Neuron (in vitro differentiated cells): ENCODE data around the gene CMTR1.
A peak's percentile ranks its signal among the peaks of the same experiment; 100 is the strongest.
"Not testable (repeated sequence)": the region's sequence is repeated elsewhere in the genome, so short reads cannot be mapped to it uniquely, and the experiment has no call there.

ENCODE experiments used
- H2AFZ ChIP-seq: one replicate; pipeline ENCODE4 v1.6.1; 2013; ENCODE audit warnings: low read depth, mild to moderate bottlenecking, inconsistent platforms, low read length, moderate library complexity
- H3K27me3 ChIP-seq: one replicate; pipeline ENCODE4 v1.6.1; 2013; ENCODE audit warnings: low read length; ENCODE audit not compliant: insufficient read depth
- H3K36me3 ChIP-seq: one replicate; pipeline ENCODE4 v1.6.1; 2013; ENCODE audit warnings: low read length; ENCODE audit not compliant: insufficient read depth
- H3K4me1 ChIP-seq: one replicate; pipeline ENCODE4 v1.6.1; 2013; ENCODE audit warnings: low read length; ENCODE audit not compliant: insufficient read depth
- H3K4me3 ChIP-seq: 2 replicates; pipeline ENCODE4 v1.5.1; 2013; ENCODE audit warnings: mild to moderate bottlenecking, low read length, moderate library complexity
- H3K9me3 ChIP-seq: one replicate; pipeline ENCODE4 v1.6.1; 2013; ENCODE audit warnings: low read length

The CMTR1 gene

DNA sequence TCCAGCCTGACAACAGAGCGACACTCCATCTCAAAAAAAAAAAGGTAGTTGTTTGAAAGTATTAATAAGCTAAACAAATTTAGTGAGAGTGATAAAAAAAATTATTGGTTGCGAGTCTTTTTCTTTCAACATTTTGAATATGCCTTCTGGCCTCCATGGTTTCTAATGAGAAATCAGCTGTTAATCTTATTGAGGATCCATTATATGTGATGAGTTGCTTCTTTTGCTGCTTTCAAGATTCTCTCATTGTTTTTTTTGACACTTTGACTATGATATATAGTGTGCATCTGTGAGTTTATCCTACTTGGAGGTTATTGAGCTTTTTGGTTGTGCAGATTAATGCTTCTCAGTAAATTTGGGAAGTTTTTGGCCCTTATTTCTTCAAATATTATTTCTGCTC is 15.6 kb upstream of the CMTR1 start:
- no peak overlapping the region for H3K4me3 ChIP-seq
- no peaks in the 10 kb centered on the region for H3K4me1 ChIP-seq
- no peaks in the 10 kb centered on the region for H3K36me3 ChIP-seq
- H3K9me3 ChIP-seq = no peaks in the 10 kb centered on the region
- no peaks in the 10 kb centered on the region for H3K27me3 ChIP-seq
- H2AFZ ChIP-seq = no peak overlapping the region

DNA sequence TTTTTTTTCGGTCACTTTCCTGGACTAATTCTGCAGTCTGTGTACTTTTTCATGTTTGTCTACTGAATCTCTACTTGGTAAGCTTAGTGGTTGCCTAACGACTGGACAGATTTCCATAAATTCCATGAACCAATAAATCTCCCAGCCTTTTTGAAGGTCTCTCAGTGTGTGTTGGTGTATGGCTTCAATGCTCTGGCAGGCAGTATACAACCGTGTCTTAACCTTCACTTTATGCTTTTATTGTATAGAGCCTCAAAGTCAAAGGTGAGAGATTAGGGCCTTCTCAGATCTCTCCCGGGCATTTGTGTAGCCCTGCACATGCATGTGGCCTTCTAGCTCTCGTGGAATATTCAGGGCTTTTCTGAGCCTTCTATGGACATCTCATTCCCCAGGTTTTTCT is 14.3 kb upstream of the CMTR1 start:
- no peak overlapping the region for H3K4me3 ChIP-seq
- no peaks in the 10 kb centered on the region for H3K36me3 ChIP-seq
- no peaks in the 10 kb centered on the region for H3K4me1 ChIP-seq
- no peaks in the 10 kb centered on the region for H3K27me3 ChIP-seq
- no peak overlapping the region for H2AFZ ChIP-seq
- H3K9me3 ChIP-seq = no peaks in the 10 kb centered on the region

DNA sequence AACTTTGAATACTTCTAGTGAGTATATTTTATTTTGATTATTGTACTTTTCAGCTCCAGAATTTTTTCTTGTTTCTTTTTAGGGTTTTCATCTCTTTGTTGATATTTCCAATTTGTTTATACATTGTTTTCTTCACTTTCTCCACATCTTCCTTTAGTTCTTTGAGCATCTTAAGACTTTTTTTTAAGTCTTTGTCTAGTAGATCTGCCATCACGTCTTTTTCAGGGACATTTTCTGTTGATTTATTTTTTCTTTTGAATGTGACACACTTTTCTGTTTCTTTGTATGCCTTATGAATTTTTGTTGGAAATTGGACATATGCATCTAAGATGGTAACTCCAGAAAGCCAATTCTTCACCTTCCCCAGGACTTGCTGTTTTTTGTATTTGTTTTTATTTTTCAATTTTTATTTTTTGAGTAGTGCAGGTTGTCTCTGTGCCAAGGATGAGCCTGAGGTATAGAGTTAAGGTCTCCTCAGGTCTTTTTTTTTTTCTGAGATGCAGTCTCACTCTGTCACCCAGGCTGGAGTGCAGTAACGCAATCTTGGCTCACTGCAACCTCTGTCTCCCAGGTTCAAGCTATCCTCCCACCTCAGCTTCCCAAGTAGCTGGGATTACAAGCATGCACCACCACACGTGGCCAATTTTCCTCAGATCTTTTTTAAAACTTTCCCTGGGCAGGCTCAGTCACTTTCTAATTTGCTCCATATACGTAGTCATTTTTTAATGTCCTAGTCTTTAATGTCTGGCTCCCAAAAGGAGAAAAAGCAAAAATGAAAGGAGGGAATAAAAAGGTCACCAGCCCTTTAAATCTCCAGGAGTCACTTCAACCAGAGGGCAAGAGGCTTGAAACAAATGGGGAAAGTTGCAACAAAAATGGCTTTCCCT is 6.7 kb upstream of the CMTR1 start:
- no peaks in the 10 kb centered on the region for H3K9me3 ChIP-seq
- H3K4me1 ChIP-seq = no peaks in the 10 kb centered on the region
- H3K4me3 ChIP-seq = no peak overlapping the region
- H3K36me3 ChIP-seq = no peaks in the 10 kb centered on the region
- H3K27me3 ChIP-seq = no peaks in the 10 kb centered on the region
- no peak overlapping the region for H2AFZ ChIP-seq

DNA sequence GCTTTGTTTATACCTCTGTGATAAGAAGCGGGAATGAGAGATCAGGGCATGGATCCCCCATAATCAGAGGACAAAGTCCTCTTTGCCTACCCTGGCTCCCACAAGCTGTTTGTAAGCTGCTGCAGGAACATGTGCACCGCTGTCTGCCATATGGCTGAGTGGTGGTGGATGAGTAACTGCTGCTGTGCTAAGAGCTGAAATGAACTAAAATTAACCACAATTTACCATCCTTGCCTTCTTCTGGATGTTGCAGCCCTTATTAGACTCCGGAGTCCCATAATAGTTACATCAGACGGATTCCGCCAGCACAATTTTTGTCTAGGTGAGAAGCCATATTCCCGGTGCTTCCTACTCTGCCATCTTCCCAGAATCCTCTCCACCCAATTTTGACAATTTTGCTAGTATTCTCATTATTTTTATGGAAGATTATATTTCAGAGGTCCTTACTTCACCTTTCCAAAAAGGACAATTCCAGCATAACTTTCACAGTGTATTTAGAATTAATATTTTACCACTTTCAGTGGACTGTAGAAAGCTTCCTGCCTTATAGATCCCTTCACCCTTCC is 6.0 kb upstream of the CMTR1 start:
- no peaks in the 10 kb centered on the region for H3K27me3 ChIP-seq
- H2AFZ ChIP-seq = no peak overlapping the region
- no peak overlapping the region for H3K4me3 ChIP-seq
- H3K4me1 ChIP-seq = no peaks in the 10 kb centered on the region
- no peaks in the 10 kb centered on the region for H3K9me3 ChIP-seq
- H3K36me3 ChIP-seq = no peaks in the 10 kb centered on the region

DNA sequence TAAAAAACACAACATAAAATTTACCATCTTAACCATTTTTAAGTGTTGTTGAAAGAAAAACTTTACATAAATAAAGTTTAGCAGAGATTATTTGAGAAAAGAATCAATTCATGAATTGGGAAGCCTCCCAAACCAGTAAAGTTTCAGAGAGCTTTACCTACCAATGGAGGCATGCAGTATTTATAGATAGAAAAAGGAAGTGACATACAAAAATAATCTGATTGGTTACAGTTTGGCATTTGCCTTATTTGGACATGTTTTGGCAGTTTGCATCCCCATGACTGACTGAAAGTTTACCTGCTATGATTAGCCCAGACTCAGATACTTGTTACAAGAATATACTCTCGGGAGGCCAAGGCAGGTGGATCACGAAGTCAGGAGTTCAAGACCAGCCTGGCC is 3.7 kb upstream of the CMTR1 start:
- no peak overlapping the region for H2AFZ ChIP-seq
- peaks cover 14% of the 10 kb centered on the region for H3K4me1 ChIP-seq

DNA sequence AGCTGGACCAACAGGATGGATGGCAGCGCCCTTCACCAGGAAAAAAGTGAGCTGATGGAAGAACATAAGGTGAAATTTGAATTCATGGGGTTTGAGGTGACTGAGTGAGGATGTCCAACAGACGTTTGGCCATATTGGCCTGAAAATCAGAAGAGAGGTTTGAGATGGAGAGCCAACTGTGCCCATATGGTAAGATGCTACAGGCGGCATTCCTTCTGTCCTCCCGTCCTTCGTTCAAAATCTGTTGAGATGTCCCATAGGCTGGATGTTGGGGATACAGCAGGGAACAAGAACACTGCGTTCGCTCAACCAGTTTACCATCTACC is 468 bp upstream of the CMTR1 start:
- Histone ChIP-seq H2AFZ (peak overlapping the region; percentile 60), H3K36me3 (peaks cover 16% of the 10 kb centered on the region), H3K9me3 (no peaks in the 10 kb centered on the region), H3K4me1 (peaks cover 16% of the 10 kb centered on the region), H3K4me3 (peak overlapping the region; percentile 67), H3K27me3 (no peaks in the 10 kb centered on the region)

More for the DNA sequence above, 3.7 kb upstream of the CMTR1 start:
- no peaks in the 10 kb centered on the region for H3K27me3 ChIP-seq
- no peaks in the 10 kb centered on the region for H3K36me3 ChIP-seq
- no peaks in the 10 kb centered on the region for H3K9me3 ChIP-seq
- H3K4me3 ChIP-seq = no peak overlapping the region

DNA sequence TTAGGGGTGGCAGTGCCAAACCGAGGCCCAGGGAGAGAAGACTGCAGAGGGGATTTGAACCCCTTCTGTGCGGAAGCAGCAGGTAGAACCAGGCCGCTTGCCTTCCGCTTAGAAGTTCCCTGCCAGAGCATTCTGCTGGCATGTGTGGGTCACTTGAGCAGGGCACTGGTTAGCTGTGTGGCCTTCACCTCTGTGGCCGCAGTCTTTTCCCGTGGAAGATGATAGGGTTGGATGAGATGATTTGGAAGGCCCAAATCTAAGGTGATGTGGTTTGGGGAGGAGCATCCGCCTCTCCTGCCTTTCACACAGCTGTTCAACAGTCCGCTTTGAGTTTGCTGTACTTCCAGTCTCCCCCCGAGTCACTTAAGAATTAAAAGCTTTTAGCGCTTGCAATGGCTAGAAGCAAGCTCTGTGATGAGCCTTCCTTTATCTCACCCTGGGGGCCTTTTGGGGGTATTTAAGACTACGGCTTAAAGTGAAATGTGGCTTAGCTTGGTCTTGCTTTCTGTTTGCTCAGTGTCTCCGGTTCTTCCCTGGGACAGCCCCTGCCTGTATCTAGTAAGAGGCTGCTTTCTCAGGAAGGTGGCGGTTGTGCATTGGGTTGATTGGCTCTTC is 743 bp downstream of the CMTR1 start:
- peak overlapping the region; percentile 60 for H2AFZ ChIP-seq
- H3K4me3 ChIP-seq = peak overlapping the region; percentile 67

DNA sequence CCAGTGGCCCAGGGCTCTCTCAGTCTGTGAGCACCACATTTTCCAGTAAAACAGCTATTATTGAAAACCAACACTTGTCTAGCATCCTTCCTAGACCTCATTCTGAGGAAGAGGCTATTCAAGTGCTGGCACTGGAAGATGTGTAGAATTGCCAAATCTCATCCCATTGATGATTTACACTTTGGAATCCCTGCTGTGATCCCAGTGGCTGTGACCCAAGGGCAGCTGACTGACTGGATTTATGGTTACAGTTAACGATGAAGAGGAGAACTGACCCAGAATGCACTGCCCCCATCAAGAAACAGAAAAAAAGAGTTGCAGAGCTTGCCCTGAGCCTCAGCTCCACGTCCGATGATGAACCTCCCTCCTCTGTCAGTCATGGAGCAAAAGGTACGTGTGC is 2.4 kb downstream of the CMTR1 start:
- H3K27me3 ChIP-seq = no peaks in the 10 kb centered on the region
- H2AFZ ChIP-seq = no peak overlapping the region
- H3K9me3 ChIP-seq = no peaks in the 10 kb centered on the region
- H3K36me3 ChIP-seq = peaks cover 20% of the 10 kb centered on the region
- H3K4me1 ChIP-seq = peaks cover 16% of the 10 kb centered on the region
- H3K4me3 ChIP-seq = no peak overlapping the region

More for the DNA sequence above, 743 bp downstream of the CMTR1 start:
- Histone ChIP-seq H3K4me1 (peaks cover 16% of the 10 kb centered on the region), H3K36me3 (peaks cover 20% of the 10 kb centered on the region), H3K9me3 (no peaks in the 10 kb centered on the region), H3K27me3 (no peaks in the 10 kb centered on the region)

DNA sequence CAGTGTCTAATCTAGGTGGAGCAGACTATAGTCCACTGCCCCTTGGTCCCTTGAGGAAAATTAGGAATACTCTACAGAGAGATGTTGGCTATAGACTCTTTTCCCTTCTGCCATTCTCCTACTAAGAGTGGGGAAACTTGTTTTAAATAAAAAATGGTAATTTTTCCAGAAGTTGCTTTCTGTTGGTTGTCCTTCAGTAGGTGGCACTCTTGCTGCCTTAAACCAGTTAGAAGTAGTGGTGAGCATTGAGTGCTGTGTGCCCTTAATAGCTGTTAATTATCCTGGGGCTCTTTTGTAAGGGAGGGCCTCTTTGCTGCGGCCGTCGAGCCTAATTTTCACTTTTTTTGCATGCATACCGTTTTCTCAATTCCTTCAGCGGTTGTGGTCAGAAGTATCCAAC is 2.8 kb downstream of the CMTR1 start:
- H3K9me3 ChIP-seq = no peaks in the 10 kb centered on the region
- H3K4me1 ChIP-seq = peaks cover 16% of the 10 kb centered on the region
- no peak overlapping the region for H3K4me3 ChIP-seq
- peaks cover 20% of the 10 kb centered on the region for H3K36me3 ChIP-seq
- no peaks in the 10 kb centered on the region for H3K27me3 ChIP-seq
- H2AFZ ChIP-seq = no peak overlapping the region

DNA sequence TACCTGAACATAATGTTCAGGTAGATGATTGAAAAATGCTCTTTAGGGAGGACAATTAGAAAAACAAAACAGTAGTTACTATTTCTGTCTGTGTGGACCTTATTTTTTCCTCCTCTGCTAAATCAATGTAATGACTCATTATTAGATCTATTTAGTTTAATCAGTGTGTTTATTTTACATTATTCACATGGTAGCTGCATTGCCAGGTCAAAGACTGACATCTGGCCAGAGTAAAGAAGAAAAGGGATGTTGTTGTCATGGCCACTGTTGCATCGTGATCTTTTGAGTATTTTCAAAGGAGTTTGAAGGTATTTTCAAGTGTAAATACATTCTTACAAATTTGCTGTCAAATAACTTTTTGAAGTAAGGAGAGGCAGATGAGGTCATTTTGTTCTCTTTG is 5.9 kb downstream of the CMTR1 start:
- H3K4me3 ChIP-seq = no peak overlapping the region
- H3K36me3 ChIP-seq = peaks cover 29% of the 10 kb centered on the region
- H3K4me1 ChIP-seq = peaks cover 5% of the 10 kb centered on the region
- H3K27me3 ChIP-seq = no peaks in the 10 kb centered on the region
- no peak overlapping the region for H2AFZ ChIP-seq
- H3K9me3 ChIP-seq = no peaks in the 10 kb centered on the region

DNA sequence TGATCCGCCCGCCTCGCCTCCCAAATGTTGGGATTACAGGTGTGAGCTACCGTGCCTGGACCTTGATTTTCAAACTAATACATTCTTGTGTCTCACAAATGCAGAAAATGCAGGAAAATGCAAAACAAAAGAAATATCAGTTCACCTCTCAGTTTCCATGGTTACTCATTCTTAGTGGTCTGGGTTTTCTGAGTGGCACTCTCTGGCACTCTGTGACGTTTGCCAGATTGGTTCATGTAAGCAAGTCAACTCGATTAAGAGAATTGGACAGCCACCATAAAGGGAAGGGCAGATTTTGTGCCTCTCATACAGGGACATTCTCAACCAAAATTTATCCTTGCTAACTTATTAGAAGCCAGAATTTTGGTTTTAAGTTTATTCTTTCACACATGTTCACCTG is 8.6 kb downstream of the CMTR1 start:
- H3K9me3 ChIP-seq = no peaks in the 10 kb centered on the region
- H2AFZ ChIP-seq = no peak overlapping the region
- H3K36me3 ChIP-seq = peaks cover 39% of the 10 kb centered on the region
- no peak overlapping the region for H3K4me3 ChIP-seq
- no peaks in the 10 kb centered on the region for H3K27me3 ChIP-seq
- no peaks in the 10 kb centered on the region for H3K4me1 ChIP-seq

DNA sequence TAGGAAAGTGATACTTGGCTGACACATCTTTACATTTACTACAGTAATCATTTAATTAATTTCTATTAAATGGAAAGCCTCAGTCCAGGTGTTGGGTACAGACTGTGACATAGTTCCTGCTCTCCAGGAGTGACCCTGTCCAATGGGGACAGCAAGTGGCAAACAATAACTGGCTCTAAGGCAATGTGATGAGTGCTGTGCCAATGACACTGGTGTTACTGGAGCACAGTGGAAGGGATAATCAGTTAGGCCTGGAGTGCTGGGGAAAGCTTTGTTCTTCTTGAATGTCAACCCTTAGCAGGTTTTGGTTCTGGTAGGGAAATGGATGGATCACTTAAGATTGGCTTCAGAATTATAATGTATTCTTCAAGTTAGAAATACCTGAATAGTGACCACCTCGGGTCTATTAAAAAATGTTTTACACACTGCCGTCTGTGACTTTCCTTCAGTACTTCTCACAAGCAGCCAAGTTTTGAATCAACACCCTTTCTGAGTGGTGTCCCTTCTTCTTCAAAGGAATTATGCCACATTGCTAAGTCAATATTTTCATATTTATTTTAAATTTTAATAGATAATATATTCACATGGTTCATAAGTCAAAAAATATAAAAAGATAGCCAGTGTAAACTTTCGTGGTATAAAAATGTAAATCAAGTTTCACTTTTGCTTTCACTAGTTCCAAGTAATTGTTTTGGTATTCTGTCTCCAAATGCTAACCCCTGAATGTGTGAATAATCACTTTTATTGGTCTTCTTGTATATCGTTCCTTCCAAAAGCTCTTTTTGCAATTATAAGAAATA is 9.6 kb downstream of the CMTR1 start:
- no peaks in the 10 kb centered on the region for H3K27me3 ChIP-seq
- H3K36me3 ChIP-seq = peaks cover 42% of the 10 kb centered on the region
- H3K4me3 ChIP-seq = no peak overlapping the region

DNA sequence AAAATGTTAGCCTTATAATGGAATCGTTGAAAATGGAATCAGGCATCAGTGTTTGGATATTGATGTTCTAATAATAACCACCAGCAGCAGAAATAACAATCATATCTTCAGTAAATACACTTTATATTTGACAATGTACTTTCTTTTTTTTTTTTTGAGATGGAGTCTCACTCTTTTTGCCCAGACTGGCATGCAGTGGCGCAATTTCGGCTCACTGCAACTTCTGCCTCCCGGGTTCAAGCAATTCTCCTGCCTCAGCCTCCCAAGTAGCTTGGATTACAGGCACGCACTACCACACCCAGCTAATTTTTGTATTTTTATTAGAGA is 10.2 kb downstream of the CMTR1 start:
- not testable (repeated sequence) for H3K4me3 ChIP-seq, H3K4me1 ChIP-seq, H3K9me3 ChIP-seq, H2AFZ ChIP-seq, H3K27me3 ChIP-seq
- H3K36me3 ChIP-seq = peaks cover 40% of the 10 kb centered on the region

More for the DNA sequence above, 9.6 kb downstream of the CMTR1 start:
- no peaks in the 10 kb centered on the region for H3K4me1 ChIP-seq
- H3K9me3 ChIP-seq = no peaks in the 10 kb centered on the region
- H2AFZ ChIP-seq = no peak overlapping the region
